HEK293 (cell line): Measurements from ENCODE around the gene MIEF2.

ENCODE experiments used
- CTCF ChIP-seq: fragments of 450-650 bp; formaldehyde crosslinking; IDR thresholded peaks from 2 replicates; pipeline ENCODE4 v1.5.1; 2016; ENCODE audit warnings: missing biosample characterization, missing genetic modification characterization
- GLI4 ChIP-seq: fragments of 450-650 bp; formaldehyde crosslinking; IDR thresholded peaks from 2 replicates; pipeline ENCODE4 v1.5.1; 2016; ENCODE audit warnings: missing biosample characterization, missing genetic modification characterization
- REPIN1 ChIP-seq: fragments of 450-650 bp; formaldehyde crosslinking; IDR thresholded peaks from 2 replicates; pipeline ENCODE4 v1.5.1; 2017; ENCODE audit warnings: missing biosample characterization, missing genetic modification characterization, low read depth
- TSHZ1 ChIP-seq: fragments of 450-650 bp; formaldehyde crosslinking; IDR thresholded peaks from 2 replicates; pipeline ENCODE4 v1.5.1; 2016; ENCODE audit warnings: missing biosample characterization, missing genetic modification characterization, borderline replicate concordance
- YY1 ChIP-seq: fragments of 450-650 bp; formaldehyde crosslinking; IDR thresholded peaks from 2 replicates; pipeline ENCODE4 v1.5.1; 2018; ENCODE audit warnings: missing biosample characterization, missing genetic modification characterization
- ZBTB26 ChIP-seq: fragments of 450-650 bp; formaldehyde crosslinking; optimal IDR thresholded peaks from 2 replicates; pipeline ENCODE3; 2016; ENCODE audit warnings: missing biosample characterization, mild to moderate bottlenecking, missing genetic modification characterization
- ZNF146 ChIP-seq: fragments of 450-650 bp; formaldehyde crosslinking; IDR thresholded peaks from 2 replicates; pipeline ENCODE4 v1.5.1; 2016; ENCODE audit warnings: missing biosample characterization, missing genetic modification characterization
- ZNF155 ChIP-seq: fragments of 450-650 bp; formaldehyde crosslinking; IDR thresholded peaks from 2 replicates; pipeline ENCODE4 v1.5.1; 2016; ENCODE audit warnings: missing biosample characterization, missing genetic modification characterization
- ZNF239 ChIP-seq: fragments of 450-650 bp; formaldehyde crosslinking; IDR thresholded peaks from 2 replicates; pipeline ENCODE4 v1.5.1; 2016; ENCODE audit warnings: missing biosample characterization, missing genetic modification characterization
- ZNF398 ChIP-seq: fragments of 450-650 bp; formaldehyde crosslinking; IDR thresholded peaks from 2 replicates; pipeline ENCODE4 v1.5.1; 2017; ENCODE audit warnings: missing biosample characterization, missing genetic modification characterization
- ZNF639 ChIP-seq: fragments of 450-650 bp; formaldehyde crosslinking; IDR thresholded peaks from 2 replicates; pipeline ENCODE4 v1.5.1; 2016; ENCODE audit warnings: missing biosample characterization, missing genetic modification characterization
- ZNF843 ChIP-seq: fragments of 450-650 bp; formaldehyde crosslinking; IDR thresholded peaks from 2 replicates; pipeline ENCODE4 v1.5.1; 2016; ENCODE audit warnings: missing biosample characterization, missing genetic modification characterization

- TF ChIP-seq ZNF239 (tag by site-specific recombination) (no peak), TSHZ1 (tag by site-specific recombination) (no peak), ZNF398 (tag by site-specific recombination) (no peak), YY1 (no peak), CTCF (tag by site-specific recombination) (no peak), REPIN1 (tag by site-specific recombination) (no peak), ZNF843 (no peak), ZNF155 (tag by site-specific recombination) (no peak), ZNF146 (tag by site-specific recombination) (no peak), ZNF639 (tag by site-specific recombination) (no peak), GLI4 (tag by site-specific recombination) (no peak), ZBTB26 (tag by site-specific recombination) (no peak)
Observed at GRCh38 chr17:18270046-18270931, 9.8 kb downstream of the MIEF2 start.
